HG03139 (cell line): ENCODE results near the gene ATXN10.

Source experiments
- ATAC-seq: cut with Tn5 transposase; IDR thresholded peaks from one replicate; pipeline ENCODE4 v1.9.1; 2021; ENCODE audit not compliant: unreplicated experiment

The ATXN10 gene

DNA sequence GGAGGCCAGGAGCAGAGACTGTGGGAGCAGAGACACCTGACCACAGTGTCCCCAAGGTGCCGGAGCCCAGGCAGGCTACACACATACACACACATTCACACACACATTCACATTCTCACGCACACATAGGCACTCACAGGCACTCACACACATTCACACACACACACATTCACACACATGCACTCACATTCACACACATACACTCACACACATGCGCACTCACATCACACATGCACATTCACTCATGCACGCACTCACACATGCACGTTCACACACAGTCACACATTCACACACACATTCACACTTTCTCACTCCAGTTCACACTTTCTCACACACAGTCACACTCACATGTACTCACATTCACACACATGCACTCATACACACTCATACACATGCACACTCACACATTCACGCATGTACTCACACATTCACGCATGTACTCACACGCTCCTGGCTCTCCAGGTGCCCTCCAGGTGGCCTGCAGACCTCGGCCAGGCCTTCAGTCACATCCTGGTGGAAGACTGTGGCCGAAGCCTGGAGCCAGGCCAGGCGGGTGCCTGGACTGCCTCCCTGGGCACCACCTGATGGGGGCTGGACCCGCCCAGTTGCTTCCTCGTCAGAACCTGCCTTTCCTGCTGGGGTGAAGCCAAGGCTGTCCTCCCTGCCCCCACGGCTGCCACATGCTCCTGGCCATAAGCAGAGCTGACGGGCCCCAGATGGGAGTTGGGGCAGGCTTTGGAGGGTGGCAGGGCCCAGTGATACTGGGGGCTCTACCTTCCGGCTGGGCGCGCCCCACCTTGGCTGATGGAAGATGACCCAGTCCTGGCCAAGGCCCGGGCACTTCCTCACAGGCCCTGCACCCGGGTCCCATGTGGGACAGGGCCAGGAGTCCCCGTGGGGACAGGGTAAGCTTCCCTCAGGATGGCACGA lies 215.8 kb downstream of the ATXN10 start:
- no peak for ATAC-seq

GRCh38 chr22:45888221-45889092 lies 216.8 kb downstream of the ATXN10 start:
- ATAC-seq = no peak

- no peak for ATAC-seq
Measured at GRCh38 chr22:45889093-45889538, 217.5 kb downstream of the ATXN10 start.

DNA sequence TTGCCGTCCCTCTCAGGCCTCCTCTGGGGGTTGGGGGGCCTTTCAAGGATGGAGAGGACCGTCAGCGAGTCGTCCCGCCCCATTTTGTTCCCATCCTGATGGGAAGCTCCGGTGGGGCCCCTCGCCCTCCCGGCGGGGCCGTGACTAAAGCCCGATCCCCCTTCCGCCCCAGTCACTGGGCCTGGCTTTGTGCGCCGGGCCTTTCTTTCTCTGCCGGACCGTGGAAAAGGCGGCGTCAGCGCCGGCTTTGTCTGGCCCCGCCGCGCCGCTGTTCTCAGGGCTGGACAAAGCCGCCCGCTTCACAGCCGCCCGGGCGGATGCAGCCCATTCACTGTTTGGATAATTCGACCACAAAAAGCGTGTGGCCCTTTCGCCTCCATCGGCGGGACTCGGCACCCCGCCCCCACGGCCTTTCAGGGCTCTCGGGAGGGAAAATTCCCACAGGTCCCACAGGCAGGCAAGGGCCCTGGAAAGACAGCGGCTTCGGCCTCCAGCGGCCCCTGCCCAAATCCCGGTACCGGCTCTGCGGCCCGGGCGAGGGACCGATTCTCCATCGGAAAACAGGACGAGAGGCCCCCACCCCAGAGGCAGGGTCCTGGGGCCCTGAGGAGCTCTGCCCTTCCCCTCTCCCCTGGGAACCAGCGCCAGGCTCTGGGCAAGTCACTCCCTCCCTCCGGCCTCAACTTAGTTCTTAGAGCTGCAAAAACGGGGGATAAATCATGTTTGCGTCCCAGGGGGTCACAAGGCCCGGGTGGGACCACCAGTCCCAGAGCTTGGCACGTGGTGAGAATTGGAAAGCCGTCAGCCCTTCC lies 218.1 kb downstream of the ATXN10 start:
- no peak for ATAC-seq

- ATAC-seq = no peak
Measured at GRCh38 chr22:45890351-45890635, 218.7 kb downstream of the ATXN10 start.

- ATAC-seq = no peak
Measured at GRCh38 chr22:45891021-45891421, 219.4 kb downstream of the ATXN10 start.

DNA sequence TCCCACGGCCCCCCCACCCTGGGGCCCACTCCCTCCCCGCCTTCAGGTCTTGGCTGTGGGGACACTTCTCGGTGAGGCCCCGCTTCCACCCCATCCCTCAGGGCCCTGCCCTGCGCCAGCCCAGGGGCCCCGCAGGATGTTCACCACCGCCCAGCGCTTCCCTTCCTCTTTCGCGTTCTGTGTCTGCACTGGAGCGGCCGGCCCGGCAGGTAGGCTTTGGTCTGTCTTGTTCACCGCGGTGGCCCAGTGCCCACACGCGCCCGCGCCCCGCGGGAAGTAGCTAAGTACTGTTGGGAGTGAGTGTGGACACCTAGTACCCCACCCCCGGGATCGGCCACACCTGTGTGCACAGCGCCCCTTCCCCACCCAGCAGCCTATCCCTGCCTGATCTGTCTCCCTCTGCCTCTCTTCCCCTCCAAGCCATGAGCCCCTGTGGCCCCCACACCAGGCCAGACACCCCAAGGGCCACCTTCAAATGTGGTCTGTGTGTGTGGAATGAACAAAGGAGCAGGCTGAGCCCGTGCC lies 219.9 kb downstream of the ATXN10 start:
- no peak for ATAC-seq

- no peak for ATAC-seq
Measured at GRCh38 chr22:45891996-45892621, 220.5 kb downstream of the ATXN10 start.

GRCh38 chr22:45892681-45893461 lies 221.2 kb downstream of the ATXN10 start:
- ATAC-seq = no peak

- no peak for ATAC-seq
Measured at GRCh38 chr22:45893516-45893915, 221.9 kb downstream of the ATXN10 start.
